GM18867 (cell line): Measurements from ENCODE around the gene CUBN.

Experiments
- ATAC-seq: cut with Tn5 transposase; IDR thresholded peaks from one replicate; pipeline ENCODE4 v1.9.1; 2021; ENCODE audit warnings: mild to moderate bottlenecking, moderate library complexity; ENCODE audit not compliant: unreplicated experiment

CUBN gene

DNA sequence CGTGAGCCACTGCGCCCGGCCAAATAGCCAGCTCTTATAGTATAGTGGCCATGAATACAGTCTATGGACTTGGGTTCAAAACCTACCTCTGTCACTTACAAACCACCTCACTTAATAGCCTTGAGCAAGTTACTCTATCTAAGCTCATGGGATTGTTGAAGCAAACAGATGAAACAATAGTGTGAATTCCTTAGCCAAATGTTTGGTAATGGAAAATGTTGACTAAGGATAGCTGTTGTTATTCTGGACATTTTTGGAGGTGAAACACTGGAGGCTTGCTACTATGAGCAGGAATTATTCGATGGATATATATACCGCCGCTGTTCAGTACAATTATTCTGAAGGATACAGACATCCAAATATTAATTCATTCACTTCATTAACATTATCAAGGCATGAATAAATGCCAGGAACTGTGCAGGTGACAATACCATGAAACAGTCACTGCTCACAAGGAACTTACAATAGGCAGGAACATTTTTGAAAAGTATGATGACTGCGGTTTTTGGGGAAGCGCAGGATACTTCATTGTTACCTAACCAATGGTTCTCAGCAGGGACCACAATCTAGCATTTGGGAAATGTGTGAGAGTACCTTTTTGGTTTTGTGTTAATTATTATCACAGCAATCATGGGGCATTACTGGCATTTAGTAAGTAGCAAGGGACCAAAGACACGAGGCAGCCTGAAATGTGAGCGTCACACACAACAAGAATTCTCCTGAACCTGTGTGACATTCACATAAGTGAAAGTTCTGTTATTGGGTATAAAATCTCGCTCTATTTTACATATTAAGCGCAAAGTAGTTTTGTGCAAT lies 55.7 kb downstream of the CUBN start:
- no peak for ATAC-seq

DNA sequence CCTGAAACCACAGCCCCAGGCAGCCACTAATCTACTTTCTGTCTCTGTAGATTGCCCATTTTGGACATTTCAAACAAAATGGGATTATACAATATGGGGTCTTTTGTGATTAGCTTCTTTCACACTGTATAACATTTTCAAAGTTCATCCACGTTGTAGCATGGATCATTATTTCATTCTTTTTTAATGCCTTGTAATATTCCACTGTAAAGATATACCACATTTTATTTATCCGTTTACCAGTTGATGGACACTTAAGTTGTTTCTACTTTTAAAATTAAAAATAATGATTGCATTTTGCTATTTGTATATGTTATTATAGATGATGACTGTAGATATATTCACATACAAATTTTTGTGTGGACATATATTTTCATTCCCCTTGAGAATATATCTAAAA lies 60.7 kb downstream of the CUBN start:
- no peak for ATAC-seq

DNA sequence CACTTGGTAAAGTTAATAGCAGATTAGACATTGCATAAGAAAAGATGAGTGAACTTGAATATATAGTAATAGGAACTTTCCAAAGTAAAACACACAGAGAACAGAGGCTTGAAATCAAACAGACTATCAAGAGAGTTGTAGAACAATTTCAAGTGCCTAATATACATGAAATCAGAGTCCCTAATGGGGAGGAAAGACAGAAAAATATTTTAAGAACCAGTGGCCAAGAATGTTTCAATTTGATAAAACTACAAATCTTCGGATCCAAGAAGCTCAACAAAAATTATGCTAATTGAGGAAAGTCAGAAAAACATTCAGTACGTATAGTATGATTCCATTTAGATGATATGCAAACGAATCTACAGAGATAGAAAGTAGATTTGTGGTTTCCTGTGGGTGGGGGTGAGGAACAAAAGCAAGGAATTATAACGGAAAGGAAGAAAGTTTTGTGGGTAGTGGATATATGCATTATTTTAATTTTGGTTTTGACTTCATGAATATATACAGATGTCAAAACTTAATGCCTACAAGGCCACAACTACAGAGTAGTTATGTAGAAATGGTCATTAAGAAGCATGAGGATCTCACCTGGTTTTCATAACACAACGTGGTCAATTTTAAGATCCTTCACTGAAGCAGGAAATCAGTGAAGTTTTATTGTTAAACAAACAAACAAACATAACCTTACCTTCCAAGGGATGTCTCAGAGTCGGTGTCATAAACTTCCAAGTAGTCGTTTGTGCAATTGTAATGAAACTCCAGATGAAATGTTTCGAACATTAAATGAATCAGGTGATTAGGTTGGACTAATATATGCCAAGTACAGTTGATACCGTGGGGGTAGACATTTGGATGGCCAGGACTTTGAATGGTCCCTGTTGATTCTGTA lies 62.0 kb downstream of the CUBN start:
- ATAC-seq = no peak

DNA sequence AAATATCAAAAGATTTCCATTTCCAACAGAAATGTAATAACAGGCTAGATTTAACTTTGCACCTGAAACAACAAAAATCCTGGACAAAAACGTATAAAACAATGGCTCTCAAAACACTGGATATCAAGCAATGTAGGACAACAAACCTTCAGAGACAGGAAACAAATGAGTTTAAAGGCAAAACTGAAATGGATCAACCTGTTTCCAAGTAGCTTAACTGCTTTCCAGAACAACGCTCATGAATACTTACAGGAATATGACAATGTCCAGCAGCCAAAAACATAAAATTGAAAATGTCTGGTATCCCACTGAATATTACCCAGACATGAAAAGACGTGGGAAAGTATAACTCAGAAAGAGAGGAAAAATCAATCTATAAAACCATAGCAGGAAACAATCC lies 62.8 kb downstream of the CUBN start:
- ATAC-seq = no peak

DNA sequence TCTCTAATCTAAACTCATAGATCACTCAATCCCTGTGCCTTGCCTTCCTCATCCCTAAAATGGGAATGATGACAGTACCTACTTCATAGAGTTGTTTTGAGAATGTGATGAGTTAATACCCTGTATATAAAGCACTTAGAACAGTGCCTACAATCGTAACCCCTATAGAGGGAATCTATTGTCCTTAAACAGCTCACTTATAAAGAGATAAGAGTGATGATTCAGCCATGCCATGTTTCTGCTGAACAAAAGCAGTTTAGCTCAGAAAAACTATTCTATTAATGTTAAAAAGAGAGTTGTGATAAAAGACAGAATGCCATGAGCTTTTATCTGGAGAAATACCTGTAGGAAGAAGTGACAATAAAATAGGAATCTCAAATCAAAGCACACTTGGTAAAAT lies 63.6 kb downstream of the CUBN start:
- no peak for ATAC-seq

DNA sequence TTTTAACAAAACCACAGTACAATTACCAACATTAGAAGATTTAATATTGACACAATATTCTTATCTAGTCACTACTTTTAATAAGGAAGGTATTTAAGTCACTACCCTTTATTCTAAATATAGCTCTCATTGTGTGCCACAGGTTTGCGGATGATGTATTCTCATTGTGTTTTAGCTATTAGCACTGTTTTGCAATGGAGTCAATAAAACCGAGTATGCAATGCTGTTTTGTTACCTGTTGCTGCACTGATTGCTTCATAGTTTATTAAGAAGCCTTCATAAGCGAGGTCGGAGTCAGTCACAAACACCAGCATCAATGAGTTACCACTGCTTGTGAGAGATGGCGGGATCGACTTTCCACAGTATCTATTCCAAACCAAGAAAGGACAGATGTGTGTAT lies 64.3 kb downstream of the CUBN start:
- no peak for ATAC-seq

DNA sequence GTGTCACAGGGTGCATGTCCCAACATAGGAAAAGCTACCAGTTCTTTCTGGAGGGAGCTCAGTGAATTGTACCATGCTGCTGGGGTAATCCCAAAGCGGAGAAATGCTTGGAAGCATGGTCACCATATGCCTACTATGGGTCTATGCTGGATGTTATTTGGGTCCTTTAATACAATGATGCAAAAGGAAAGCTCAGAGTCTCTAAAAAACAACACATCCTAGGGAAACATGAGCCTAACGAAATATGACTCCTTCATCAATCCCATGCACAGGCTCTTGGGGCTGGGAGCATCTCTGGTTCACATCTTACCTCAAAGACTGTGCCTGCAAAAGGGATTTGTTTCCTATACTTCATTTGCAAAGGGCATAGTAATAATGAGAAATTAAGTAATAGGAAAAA lies 65.2 kb downstream of the CUBN start:
- no peak for ATAC-seq

DNA sequence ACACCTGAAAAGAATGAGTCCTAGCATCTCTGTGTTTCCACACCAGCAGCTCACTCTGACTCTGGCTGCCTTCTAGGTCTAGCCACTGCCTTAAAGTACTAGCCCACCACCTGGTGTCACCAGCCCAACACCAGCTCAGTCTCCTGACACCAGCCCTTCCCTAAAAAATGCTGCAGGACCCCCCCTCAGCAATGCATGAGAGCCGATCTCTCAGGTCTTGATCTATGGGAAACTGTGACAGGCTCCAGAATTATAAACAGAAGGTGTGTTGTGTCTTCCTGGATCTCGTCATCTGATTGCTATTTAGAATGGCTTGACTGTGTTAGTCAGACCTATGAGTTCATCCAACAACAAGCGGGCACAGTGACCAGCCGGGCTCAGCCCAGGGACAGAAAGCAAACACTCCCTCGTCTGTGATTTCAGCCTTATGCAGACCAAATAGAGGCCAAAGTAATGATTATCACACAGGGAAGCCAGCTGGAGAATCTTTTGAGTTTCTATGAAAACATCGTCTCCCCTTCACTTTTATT lies 66.6 kb downstream of the CUBN start:
- no peak for ATAC-seq

DNA sequence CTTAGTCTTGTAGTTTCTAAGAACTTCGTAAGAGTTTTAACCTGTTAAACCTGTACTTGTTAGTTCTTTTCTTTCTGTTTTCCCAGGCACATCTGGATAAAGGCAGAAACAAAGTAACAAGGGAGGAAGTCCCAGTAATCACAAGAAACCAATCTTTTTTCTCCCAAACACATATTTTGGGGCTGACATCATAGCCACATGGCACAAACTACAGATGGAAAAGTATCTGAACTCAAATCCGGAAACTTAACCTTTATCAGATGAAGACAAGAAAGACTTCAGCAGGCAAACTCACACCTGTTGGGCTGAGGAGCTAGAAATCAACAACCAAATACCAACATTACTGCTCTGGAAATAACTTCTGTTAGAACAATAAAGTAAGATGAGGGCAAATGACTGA lies 67.1 kb downstream of the CUBN start:
- no peak for ATAC-seq

DNA sequence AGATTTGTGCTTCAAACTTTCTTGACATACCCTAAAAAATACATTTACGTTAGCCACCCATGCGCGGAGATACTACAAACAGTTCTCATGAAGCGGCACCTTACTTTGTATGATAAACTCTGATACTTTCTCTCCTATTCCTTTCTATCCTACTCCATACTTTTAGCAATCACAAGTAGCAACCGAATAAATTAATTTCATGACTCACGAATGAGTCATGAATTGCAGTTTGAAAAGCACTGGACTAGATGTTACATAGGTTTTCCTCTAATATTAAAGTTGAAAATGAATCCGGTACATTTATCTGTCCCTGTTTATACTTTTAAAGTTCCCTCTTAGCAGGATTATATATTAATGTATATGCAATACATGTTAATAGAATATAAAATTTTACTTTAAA lies 67.6 kb downstream of the CUBN start:
- no peak for ATAC-seq

DNA sequence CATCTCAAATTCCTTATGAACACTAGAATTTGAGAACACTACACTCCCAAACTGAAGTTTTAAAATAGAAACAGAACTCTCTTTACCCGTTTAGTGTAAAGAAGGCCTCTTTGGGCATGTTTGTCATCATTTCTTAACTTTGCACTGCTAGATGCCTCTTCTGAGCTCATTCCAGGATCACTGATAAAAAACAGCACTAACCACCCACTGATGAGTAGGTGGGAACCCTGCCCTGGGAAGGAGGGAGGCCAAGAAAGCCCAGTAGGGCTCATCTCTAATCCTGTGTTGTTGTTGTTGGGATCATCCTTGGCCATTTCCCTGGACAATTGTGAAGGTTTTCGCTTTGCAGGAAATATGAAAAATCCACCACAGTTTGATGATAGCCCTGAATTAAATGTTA lies 68.2 kb downstream of the CUBN start:
- no peak for ATAC-seq

DNA sequence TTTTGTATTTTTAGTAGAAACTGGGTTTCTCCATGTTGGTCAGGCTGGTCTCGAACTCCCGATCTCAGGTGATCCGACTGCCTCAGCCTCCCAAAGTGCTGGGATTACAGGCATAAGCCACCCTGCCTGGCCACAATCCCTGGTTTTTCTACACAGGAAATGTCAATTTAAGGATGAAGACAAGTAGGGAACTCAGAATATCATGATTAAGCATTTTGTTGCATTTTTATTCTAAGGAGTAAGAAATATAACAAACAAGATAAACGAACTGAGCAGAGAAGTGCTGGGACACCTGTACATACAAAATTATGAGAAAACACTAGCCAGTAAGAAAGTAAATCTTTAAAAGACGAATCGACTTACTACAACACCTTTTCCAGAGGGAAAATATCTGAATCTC lies 69.3 kb downstream of the CUBN start:
- ATAC-seq = no peak

DNA sequence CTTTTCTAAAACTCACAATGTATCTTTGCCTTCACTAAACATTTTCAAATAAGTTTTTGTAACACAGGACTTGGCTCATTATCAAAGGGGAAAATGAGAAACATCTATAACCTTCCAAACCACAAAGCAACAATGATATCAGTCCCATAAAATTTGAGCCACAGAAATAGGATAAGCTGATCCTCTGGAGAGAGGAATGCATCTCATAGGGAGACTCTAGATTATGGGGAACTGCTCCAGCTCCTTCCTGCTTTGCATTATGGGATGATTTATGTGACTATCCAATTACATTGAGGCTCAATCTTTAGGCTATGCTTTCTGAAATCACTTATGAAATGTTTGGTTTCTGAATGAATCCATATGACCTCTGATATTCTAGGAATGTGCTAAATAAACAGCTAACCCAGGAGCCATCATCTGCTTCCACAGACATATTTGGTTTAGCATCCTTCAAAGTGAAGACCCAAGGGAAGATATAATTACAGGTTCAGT lies 70.4 kb downstream of the CUBN start:
- no peak for ATAC-seq

DNA sequence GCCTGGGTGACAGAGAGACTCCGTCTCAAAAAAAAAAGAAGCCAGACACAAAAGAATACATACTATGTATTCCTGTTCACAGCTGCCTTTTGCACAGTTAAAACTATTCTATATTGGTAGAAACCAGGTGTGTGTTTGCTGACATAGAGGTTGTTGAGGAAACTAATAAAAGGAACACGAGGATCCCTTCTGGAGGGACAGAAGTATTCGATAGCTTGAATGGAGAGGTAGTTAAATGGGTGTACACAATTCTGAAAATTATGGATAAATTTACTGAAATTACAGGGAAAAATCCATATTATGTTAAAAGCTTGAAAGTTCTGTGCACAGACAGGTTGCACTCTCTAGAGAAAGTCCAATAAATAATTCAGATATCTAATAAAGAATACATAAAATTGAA lies 71.5 kb downstream of the CUBN start:
- no peak for ATAC-seq

DNA sequence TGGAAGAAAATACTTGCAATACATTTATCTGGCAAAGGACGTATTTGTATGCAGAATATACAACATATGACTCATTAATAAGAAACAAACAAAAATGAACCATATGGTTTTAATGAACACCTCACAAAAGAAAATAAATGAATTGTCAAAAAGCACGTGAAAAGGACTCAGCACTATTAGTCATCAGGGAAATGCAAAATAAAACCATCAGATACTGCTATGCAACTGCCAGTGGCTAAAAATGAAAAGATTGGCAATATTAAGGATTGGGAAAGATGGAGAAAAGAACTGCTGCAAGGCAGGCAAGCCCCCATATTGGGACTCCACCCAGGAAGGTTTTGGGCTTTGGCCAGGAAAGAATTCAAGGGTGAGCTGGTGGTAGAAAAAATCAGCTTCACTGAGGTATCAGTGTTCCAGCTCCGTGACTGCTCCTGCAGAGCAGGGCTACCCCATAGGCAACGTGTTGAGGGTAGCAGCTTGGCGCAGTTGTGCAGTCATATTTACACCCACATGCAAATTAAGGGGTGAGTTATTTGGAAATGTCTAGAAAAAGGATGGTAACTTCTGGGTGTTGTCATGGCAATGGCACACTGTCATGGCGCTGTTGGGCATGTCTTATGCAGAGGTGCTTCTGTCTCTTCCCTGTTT lies 72.7 kb downstream of the CUBN start:
- no peak for ATAC-seq

DNA sequence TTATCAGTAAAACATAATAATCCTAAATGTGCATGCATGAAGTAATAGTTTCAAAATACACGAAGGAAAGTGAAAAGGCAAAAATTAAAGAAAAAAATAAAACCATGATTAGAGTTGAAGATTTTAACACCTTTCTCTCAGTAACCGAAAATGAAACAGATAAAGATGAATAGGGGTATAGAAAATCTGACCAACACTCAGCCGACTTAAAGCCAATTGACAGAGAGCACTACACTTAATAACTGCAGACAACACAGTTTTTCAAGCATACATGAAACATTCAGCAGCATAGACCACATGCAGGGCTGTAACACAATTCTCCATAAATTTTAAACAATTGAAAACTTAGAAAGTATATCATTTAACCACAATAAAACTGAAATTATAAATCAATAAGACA lies 76.1 kb downstream of the CUBN start:
- ATAC-seq = no peak

DNA sequence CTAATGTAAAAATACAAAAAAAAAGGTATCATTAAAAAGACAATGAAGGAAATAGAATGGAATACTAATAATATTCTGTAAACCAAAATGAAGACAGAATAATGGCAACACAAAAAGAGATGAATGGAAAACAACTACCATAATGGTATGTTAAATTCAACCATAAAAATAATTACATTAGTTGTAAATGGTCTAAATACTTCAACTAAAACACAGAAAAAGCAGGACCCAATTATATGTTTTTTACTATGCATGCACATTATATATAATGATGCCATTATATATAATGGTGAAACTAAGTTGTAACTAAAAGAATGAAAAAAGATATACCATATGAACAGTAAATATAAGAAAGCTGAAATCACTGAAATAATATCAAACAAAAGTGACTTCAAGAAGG lies 76.5 kb downstream of the CUBN start:
- ATAC-seq = no peak

DNA sequence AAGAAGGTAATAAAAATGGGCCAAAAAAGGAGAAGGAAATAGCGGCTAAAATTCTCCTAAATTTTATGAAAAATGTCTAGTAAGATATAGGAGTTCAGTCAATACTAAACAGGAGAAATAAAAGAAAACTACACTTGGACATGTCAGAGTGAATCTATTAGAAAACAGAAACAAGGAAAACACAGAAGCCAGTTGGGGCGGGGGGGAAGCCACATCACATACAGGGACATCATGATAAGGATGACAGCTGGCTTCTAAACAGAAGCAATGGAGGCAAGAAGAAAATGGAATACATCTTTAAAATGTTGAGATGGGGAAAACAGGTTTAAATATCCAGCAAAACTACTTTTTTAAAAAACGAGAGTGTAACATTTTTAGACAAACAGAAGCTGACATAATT lies 77.8 kb downstream of the CUBN start:
- ATAC-seq = no peak

DNA sequence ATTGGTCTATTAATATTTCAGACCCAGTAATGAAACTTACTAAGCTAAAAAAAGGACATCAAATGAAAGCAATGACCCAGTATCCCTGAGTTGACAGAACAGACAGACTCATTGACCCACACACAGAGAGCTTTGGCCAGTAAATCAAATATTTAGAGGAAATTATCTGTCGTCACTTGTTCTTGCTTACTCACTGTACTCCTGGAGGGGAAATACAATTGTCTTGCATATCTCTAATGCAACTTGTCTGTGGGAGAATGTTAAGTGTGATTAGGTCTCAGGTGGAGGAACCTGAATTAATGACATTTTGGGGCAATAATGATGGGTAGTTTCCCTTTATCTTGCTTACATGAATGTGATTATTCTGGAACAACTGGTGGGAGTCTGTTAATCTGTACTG lies 80.4 kb downstream of the CUBN start:
- ATAC-seq = no peak

DNA sequence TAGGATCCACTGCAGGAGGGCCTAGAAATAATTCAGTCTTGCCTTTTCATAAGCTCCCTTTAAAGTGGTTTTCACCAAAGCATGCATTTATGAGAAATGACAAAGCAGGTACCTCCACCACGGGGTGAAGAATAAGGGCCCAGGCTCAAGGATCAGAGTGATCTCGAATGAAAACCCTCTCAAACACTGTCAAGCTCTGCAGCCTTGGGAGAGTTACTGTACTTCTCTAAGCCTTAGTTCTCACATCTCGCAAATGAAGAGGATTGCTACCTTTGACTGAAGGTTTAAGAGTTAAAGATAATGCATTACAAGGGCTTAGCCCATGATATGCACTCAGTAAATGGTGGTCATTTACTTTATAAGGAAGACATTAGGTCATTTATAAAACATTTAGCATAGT lies 81.7 kb downstream of the CUBN start:
- ATAC-seq = no peak

DNA sequence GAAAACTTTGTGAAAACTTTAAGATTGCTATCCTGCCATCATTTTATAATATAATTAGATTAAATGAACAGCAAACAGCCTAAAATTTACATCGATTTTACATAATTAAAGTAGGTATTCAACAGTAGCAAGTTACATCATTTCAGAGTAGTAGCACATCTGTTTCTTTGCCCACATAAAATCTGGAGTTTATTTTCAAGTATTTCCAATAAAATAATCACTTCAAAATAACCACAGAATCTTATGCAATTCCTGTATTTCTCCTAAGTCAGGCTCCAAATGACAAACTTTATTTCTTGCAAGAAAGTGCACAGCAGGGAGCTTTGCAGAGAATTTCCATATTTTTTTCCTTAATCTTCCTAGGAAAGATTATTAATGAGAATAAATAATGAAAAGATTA lies 82.6 kb downstream of the CUBN start:
- ATAC-seq = no peak
